Measurements from ENCODE around the gene POLE4. TPM values are rescaled to one million over a fixed set of nuclear protein-coding genes. Genes with fewer than 3 reads are reported as not detected.

The POLE4 gene
- total and polyA plus RNA-seq, 9 of the 15 experiments (the other 6 are each of a cell fraction or from before 2014, with no cell fraction given), result 25.7 to 73.7 (median 57.3) TPM

DNA sequence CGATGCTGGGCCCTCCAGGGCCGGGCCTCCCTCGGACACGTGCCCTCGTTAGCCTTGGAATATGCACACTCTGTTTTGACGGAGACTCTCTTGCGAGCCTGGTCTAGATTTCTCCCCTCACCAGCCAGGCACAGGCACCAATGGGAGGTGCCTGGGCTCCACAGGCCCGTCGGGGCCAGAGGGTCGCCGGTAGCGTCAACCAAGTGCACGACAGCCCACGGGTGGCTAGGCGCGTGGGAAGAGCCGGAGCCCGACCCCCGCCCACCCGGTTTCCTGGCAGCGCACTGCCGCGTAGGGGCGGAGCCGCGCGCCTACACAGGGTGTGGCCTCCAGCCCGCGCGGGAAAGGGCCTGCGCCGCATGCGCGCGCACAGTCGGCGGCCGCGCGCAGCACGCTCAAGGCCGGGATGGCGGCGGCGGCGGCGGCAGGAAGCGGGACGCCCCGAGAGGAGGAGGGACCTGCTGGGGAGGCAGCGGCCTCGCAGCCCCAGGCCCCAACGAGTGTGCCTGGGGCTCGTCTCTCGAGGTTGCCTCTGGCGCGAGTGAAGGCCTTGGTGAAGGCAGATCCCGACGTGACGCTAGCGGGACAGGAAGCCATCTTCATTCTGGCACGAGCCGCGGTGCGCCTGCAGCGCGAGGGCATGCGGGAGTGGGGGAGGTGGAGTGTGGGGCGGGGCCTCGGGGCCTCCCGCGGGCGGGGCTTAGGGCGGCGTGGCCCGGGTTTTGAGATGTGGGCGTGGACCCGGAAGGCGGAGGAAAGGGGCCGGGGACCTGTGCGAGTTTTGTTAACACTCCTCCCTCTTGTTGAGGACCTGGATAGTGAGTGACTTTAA lies at the start of gene POLE4 (continued):
- TF ChIP-seq ZBTB1 (CRISPR knock-in tag; IDR thresholded peaks at IDR 0.05; ENCODE audit: borderline replicate concordance, low read depth) (peak; percentile 89), ZNF124 (CRISPR knock-in tag; IDR thresholded peaks at IDR 0.05) (no peak), JUN (IDR thresholded peaks at IDR 0.05; ENCODE audit: borderline replicate concordance, low read depth, low read length) (0 out of 2 replicates have a peak, but pooled peaks have one; percentile 24), JUN (CRISPR knock-in tag; IDR thresholded peaks at IDR 0.05; ENCODE audit: borderline replicate concordance) (no peak), TAL1 (IDR thresholded peaks at IDR 0.05) (no peak), ZFP30 (CRISPR knock-in tag; IDR thresholded peaks at IDR 0.05; ENCODE audit: borderline replicate concordance) (no peak), LARP7 (IDR thresholded peaks at IDR 0.05) (no peak), ZNF23 (CRISPR knock-in tag; IDR thresholded peaks at IDR 0.05) (no peak), ZNF347 (CRISPR knock-in tag; IDR thresholded peaks at IDR 0.05; ENCODE audit: low read depth) (no peak)
- TF ChIP-seq, protein P1, sequence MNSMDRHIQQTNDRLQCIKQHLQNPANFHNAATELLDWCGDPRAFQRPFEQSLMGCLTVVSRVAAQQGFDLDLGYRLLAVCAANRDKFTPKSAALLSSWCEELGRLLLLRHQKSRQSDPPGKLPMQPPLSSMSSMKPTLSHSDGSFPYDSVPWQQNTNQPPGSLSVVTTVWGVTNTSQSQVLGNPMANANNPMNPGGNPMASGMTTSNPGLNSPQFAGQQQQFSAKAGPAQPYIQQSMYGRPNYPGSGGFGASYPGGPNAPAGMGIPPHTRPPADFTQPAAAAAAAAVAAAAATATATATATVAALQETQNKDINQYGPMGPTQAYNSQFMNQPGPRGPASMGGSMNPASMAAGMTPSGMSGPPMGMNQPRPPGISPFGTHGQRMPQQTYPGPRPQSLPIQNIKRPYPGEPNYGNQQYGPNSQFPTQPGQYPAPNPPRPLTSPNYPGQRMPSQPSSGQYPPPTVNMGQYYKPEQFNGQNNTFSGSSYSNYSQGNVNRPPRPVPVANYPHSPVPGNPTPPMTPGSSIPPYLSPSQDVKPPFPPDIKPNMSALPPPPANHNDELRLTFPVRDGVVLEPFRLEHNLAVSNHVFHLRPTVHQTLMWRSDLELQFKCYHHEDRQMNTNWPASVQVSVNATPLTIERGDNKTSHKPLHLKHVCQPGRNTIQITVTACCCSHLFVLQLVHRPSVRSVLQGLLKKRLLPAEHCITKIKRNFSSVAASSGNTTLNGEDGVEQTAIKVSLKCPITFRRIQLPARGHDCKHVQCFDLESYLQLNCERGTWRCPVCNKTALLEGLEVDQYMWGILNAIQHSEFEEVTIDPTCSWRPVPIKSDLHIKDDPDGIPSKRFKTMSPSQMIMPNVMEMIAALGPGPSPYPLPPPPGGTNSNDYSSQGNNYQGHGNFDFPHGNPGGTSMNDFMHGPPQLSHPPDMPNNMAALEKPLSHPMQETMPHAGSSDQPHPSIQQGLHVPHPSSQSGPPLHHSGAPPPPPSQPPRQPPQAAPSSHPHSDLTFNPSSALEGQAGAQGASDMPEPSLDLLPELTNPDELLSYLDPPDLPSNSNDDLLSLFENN (IDR thresholded peaks at IDR 0.05; ENCODE audit: low read depth in 2 of 2, low read length in 2 of 2), result 0 out of 4 replicates have a peak, but pooled peaks of 1 of the 2 experiments have one; percentile 34
- TF ChIP-seq, protein P2, sequence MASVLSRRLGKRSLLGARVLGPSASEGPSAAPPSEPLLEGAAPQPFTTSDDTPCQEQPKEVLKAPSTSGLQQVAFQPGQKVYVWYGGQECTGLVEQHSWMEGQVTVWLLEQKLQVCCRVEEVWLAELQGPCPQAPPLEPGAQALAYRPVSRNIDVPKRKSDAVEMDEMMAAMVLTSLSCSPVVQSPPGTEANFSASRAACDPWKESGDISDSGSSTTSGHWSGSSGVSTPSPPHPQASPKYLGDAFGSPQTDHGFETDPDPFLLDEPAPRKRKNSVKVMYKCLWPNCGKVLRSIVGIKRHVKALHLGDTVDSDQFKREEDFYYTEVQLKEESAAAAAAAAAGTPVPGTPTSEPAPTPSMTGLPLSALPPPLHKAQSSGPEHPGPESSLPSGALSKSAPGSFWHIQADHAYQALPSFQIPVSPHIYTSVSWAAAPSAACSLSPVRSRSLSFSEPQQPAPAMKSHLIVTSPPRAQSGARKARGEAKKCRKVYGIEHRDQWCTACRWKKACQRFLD (CRISPR knock-in tag; IDR thresholded peaks at IDR 0.05), result peak; percentile 82
- TF ChIP-seq, protein P3, sequence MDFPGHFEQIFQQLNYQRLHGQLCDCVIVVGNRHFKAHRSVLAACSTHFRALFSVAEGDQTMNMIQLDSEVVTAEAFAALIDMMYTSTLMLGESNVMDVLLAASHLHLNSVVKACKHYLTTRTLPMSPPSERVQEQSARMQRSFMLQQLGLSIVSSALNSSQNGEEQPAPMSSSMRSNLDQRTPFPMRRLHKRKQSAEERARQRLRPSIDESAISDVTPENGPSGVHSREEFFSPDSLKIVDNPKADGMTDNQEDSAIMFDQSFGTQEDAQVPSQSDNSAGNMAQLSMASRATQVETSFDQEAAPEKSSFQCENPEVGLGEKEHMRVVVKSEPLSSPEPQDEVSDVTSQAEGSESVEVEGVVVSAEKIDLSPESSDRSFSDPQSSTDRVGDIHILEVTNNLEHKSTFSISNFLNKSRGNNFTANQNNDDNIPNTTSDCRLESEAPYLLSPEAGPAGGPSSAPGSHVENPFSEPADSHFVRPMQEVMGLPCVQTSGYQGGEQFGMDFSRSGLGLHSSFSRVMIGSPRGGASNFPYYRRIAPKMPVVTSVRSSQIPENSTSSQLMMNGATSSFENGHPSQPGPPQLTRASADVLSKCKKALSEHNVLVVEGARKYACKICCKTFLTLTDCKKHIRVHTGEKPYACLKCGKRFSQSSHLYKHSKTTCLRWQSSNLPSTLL (IDR thresholded peaks at IDR 0.05), result no peak
- TF ChIP-seq, protein P4, sequence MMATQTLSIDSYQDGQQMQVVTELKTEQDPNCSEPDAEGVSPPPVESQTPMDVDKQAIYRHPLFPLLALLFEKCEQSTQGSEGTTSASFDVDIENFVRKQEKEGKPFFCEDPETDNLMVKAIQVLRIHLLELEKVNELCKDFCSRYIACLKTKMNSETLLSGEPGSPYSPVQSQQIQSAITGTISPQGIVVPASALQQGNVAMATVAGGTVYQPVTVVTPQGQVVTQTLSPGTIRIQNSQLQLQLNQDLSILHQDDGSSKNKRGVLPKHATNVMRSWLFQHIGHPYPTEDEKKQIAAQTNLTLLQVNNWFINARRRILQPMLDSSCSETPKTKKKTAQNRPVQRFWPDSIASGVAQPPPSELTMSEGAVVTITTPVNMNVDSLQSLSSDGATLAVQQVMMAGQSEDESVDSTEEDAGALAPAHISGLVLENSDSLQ (IDR thresholded peaks at IDR 0.05), result no peak
- TF ChIP-seq, protein P5, sequence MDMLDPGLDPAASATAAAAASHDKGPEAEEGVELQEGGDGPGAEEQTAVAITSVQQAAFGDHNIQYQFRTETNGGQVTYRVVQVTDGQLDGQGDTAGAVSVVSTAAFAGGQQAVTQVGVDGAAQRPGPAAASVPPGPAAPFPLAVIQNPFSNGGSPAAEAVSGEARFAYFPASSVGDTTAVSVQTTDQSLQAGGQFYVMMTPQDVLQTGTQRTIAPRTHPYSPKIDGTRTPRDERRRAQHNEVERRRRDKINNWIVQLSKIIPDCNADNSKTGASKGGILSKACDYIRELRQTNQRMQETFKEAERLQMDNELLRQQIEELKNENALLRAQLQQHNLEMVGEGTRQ (CRISPR knock-in tag; IDR thresholded peaks at IDR 0.05), result peak; percentile 43
- TF ChIP-seq, protein P6, sequence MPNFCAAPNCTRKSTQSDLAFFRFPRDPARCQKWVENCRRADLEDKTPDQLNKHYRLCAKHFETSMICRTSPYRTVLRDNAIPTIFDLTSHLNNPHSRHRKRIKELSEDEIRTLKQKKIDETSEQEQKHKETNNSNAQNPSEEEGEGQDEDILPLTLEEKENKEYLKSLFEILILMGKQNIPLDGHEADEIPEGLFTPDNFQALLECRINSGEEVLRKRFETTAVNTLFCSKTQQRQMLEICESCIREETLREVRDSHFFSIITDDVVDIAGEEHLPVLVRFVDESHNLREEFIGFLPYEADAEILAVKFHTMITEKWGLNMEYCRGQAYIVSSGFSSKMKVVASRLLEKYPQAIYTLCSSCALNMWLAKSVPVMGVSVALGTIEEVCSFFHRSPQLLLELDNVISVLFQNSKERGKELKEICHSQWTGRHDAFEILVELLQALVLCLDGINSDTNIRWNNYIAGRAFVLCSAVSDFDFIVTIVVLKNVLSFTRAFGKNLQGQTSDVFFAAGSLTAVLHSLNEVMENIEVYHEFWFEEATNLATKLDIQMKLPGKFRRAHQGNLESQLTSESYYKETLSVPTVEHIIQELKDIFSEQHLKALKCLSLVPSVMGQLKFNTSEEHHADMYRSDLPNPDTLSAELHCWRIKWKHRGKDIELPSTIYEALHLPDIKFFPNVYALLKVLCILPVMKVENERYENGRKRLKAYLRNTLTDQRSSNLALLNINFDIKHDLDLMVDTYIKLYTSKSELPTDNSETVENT (CRISPR knock-in tag; IDR thresholded peaks at IDR 0.05), result peak; percentile 92; the same call in 1 of the 2 replicates

Data from K562 (cell line).